HG03460 (cell line): Measurements from ENCODE around the gene IL4R.
"Not testable (repeated sequence)": the region's sequence is repeated elsewhere in the genome, so short reads cannot be mapped to it uniquely, and the experiment has no call there.

Source experiments
- ATAC-seq: cut with Tn5 transposase; IDR thresholded peaks from one replicate; pipeline ENCODE4 v1.9.1; 2021; ENCODE audit not compliant: unreplicated experiment

IL4R gene

GRCh38 chr16:27327586-27327915 lies 13.8 kb downstream of the IL4R start:
- ATAC-seq = no peak

GRCh38 chr16:27328937-27329336 lies 15.2 kb downstream of the IL4R start:
- ATAC-seq = no peak

- ATAC-seq = not testable (repeated sequence)
Measured at GRCh38 chr16:27329376-27330079, 15.8 kb downstream of the IL4R start.

- ATAC-seq = no peak
Measured at GRCh38 chr16:27330542-27330941, 16.8 kb downstream of the IL4R start.

- no peak for ATAC-seq
Measured at GRCh38 chr16:27332105-27332504, 18.3 kb downstream of the IL4R start.

- no peak for ATAC-seq
Measured at GRCh38 chr16:27333104-27333503, 19.3 kb downstream of the IL4R start.

GRCh38 chr16:27333549-27333948 lies 19.8 kb downstream of the IL4R start:
- ATAC-seq = no peak

GRCh38 chr16:27334192-27334764 lies 20.5 kb downstream of the IL4R start:
- no peak for ATAC-seq

- no peak for ATAC-seq
Measured at GRCh38 chr16:27334838-27335237, 21.1 kb downstream of the IL4R start.

GRCh38 chr16:27335349-27336053 lies 21.7 kb downstream of the IL4R start:
- no peak for ATAC-seq

GRCh38 chr16:27337024-27337423 lies 23.2 kb downstream of the IL4R start:
- ATAC-seq = no peak

- ATAC-seq = no peak
Measured at GRCh38 chr16:27339180-27339579, 25.4 kb downstream of the IL4R start.

- no peak for ATAC-seq
Measured at GRCh38 chr16:27340654-27341053, 26.9 kb downstream of the IL4R start.

- ATAC-seq = no peak
Measured at GRCh38 chr16:27341549-27341948, 27.8 kb downstream of the IL4R start.

- no peak for ATAC-seq
Measured at GRCh38 chr16:27341971-27342370, 28.2 kb downstream of the IL4R start.

- ATAC-seq = no peak
Measured at GRCh38 chr16:27344721-27345120, 30.9 kb downstream of the IL4R start.

GRCh38 chr16:27345201-27345600 lies 31.4 kb downstream of the IL4R start:
- ATAC-seq = no peak

GRCh38 chr16:27346819-27347218 lies 33.0 kb downstream of the IL4R start:
- ATAC-seq = no peak

- ATAC-seq = no peak
Measured at GRCh38 chr16:27347930-27348685, 34.3 kb downstream of the IL4R start.

- no peak for ATAC-seq
Measured at GRCh38 chr16:27349276-27349675, 35.5 kb downstream of the IL4R start.

GRCh38 chr16:27350006-27350405 lies 36.2 kb downstream of the IL4R start:
- ATAC-seq = no peak

- no peak for ATAC-seq
Measured at GRCh38 chr16:27351989-27352388, 38.2 kb downstream of the IL4R start.
